Transverse colon (tissue), 4 donors: ENCODE measurements around the gene ZNF160. TPM values are rescaled to one million over a fixed set of nuclear protein-coding genes. Genes with fewer than 3 reads are reported as not detected.

ENCODE experiments used
- DNase-seq: peaks from one replicate; pipeline ENCODE4 v3.0.0-alpha.2; 2019
- H3K27ac ChIP-seq, 4 donors: fragments of 200-600 bp; sonication (generic); 2 replicates each; pipeline ENCODE4 v1.5.1; 2016 to 2018; ENCODE audit warnings: inconsistent platforms in 4 of 4
- H3K27me3 ChIP-seq: fragments of 200-600 bp; sonication (generic); 2 replicates; pipeline ENCODE4 v1.5.1; 2017; ENCODE audit warnings: inconsistent platforms
- H3K36me3 ChIP-seq, 4 donors: fragments of 200-600 bp; sonication (generic); 2 replicates each; pipeline ENCODE4 v1.5.1; 2017 to 2019; ENCODE audit warnings: inconsistent platforms in 4 of 4
- H3K4me1 ChIP-seq, 4 donors: fragments of 200-600 bp; sonication (generic); 2 replicates each; pipeline ENCODE4 v1.5.1; 2017 to 2020; ENCODE audit warnings: inconsistent platforms in 4 of 4
- H3K4me3 ChIP-seq, 4 donors: fragments of 200-600 bp; sonication (generic); 1 replicate in 1 of 4; 2 replicates in 3 of 4; pipeline versions ENCODE4 v1.5.1 to v1.6.1; 2017 to 2019; ENCODE audit warnings: inconsistent platforms in 4 of 4
- H3K9me3 ChIP-seq, 2 donors: fragments of 200-600 bp; sonication (generic); 2 replicates each; pipeline ENCODE4 v1.5.1; 2017 to 2019; ENCODE audit warnings: inconsistent platforms in 2 of 2
- EP300 ChIP-seq: sonication (generic); formaldehyde crosslinking; IDR thresholded peaks from one replicate; pipeline ENCODE4 v1.6.1; 2017; ENCODE audit warnings: antibody characterized with exemption, low read depth
- POLR2A ChIP-seq: fragments of 450-650 bp; IDR thresholded peaks from one replicate; pipeline ENCODE4 v1.6.1; 2016; ENCODE audit warnings: antibody characterized with exemption, mild to moderate bottlenecking, moderate library complexity
- POLR2AphosphoS5 ChIP-seq, 3 donors: sonication (generic); formaldehyde crosslinking; IDR thresholded peaks; one replicate each; pipeline ENCODE4 v1.6.1; 2016; ENCODE audit warnings: antibody characterized with exemption in 3 of 3
- WGBS, 2 donors: methylation state at CpG; one replicate each; pipeline ENCODE4 v1.1.5; 2018; ENCODE audit warnings: low coverage in 1 of 2; 5-methylcytosine and 5-hydroxymethylcytosine counted together
- in situ Hi-C, 4 donors: fragments of 200-750 bp; cut with MboI; loops; one replicate each; pipeline versions ENCODE4 v1.15.0 to v1.15.1; 2017; ENCODE audit warnings: low sequenced_read_pairs in 3 of 4, low pct_ligation_motif_present in 1 of 4, low pct_unique_long_range_greater_than_20kb in 1 of 4
- intact Hi-C: fragments of 100-400 bp; cut with DNase I; formaldehyde crosslinking; loops from one replicate; pipeline ENCODE4 v1.15.1; 2023; ENCODE audit warnings: low total_unique reads
- total RNA-seq, 4 donors: library from RNA; depleted of rRNA; stranded (reverse); fragments of >200 nt; gene quantifications; one replicate each; pipeline ENCODE4 v1.1.0, GENCODE V29; 2016
- TF ChIP-seq, protein P1 (sequence below), 5 experiments: fragments of 200-600 bp in 3 of 5; fragments of 450-650 bp in 2 of 5; sonication (generic) in 3 of 5; IDR thresholded peaks; 1 replicate in 2 of 5; 2 replicates in 3 of 5; pipeline ENCODE4 v1.5.1; 2016 to 2017; ENCODE audit warnings: antibody characterized with exemption in 5 of 5, inconsistent platforms in 3 of 5, mild to moderate bottlenecking in 2 of 5, moderate library complexity in 1 of 5

Gene ZNF160
- total RNA-seq, 4 donors from 2014 or later = 23.9 to 47.0 (median 33.6) TPM

GRCh38 chr19:53123400-53123799 lies 20.2 kb upstream of the ZNF160 start:
- no peak overlapping the region for H3K4me3 ChIP-seq
- in situ Hi-C loops = no loop called here
- H3K4me1 ChIP-seq = no peaks in the 10 kb centered on the region
- no peak for DNase-seq
- peaks cover 0 to 2% of the 10 kb centered on the region in 2 donors for H3K9me3 ChIP-seq
- H3K27ac ChIP-seq = no peak overlapping the region
- H3K27me3 ChIP-seq = no peaks in the 10 kb centered on the region
- TF ChIP-seq, protein P1, sequence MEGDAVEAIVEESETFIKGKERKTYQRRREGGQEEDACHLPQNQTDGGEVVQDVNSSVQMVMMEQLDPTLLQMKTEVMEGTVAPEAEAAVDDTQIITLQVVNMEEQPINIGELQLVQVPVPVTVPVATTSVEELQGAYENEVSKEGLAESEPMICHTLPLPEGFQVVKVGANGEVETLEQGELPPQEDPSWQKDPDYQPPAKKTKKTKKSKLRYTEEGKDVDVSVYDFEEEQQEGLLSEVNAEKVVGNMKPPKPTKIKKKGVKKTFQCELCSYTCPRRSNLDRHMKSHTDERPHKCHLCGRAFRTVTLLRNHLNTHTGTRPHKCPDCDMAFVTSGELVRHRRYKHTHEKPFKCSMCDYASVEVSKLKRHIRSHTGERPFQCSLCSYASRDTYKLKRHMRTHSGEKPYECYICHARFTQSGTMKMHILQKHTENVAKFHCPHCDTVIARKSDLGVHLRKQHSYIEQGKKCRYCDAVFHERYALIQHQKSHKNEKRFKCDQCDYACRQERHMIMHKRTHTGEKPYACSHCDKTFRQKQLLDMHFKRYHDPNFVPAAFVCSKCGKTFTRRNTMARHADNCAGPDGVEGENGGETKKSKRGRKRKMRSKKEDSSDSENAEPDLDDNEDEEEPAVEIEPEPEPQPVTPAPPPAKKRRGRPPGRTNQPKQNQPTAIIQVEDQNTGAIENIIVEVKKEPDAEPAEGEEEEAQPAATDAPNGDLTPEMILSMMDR (IDR thresholded peaks at IDR 0.05) = no peak
- TF ChIP-seq POLR2A (no peak), EP300 (no peak), POLR2AphosphoS5 (IDR thresholded peaks at IDR 0.05) (no peak)
- H3K36me3 ChIP-seq = no peaks in the 10 kb centered on the region
- intact Hi-C loops = no loop called here
- WGBS, 2 donors = 82 to 92% methylated on average over 6 to 7 of the region's 7 CpGs

- in situ Hi-C loops = no loop called here
Observed at GRCh38 chr19:53112286-53112685, 9.1 kb upstream of the ZNF160 start.

DNA sequence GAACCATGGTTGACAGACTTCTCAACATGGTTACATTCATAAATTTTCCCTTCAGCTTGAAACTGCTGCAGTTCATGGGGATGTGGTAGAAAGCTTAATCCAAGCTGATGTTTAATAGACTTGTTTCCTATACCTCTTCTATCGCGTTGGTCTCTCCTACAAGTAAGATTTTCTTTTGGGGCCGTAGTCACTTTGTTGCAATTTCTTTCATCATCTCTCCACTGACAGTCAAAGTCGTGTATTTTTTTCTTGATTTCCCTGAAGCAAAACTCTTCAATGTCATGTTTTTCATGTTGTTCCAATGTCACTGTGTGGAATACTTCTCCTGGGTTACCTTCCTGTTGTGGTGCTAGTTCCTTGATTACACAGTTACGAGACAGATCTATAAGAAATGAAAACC lies 6.3 kb upstream of the ZNF160 start:
- intact Hi-C loops (no loop called here), in situ Hi-C loops (no loop called here)
- 91 to 94% methylated on average over 5 of the region's 5 CpGs for WGBS, 2 donors
- Histone ChIP-seq H3K4me1 (no peaks in the 10 kb centered on the region), H3K36me3 (peaks cover 0 to 30% (median 14%) of the 10 kb centered on the region in 4 donors), H3K27ac (no peak overlapping the region), H3K4me3 (no peak overlapping the region), H3K27me3 (no peaks in the 10 kb centered on the region), H3K9me3 (peaks cover 6 to 13% of the 10 kb centered on the region in 2 donors)
- TF ChIP-seq, protein P1 (IDR thresholded peaks at IDR 0.05) = no peak
- TF ChIP-seq POLR2A = no peak
- TF ChIP-seq POLR2AphosphoS5 (IDR thresholded peaks at IDR 0.05) = no peak
- no peak for TF ChIP-seq EP300
- DNase-seq = no peak

More at GRCh38 chr19:53112286-53112685, 9.1 kb upstream of the ZNF160 start:
- H3K27ac ChIP-seq = no peak overlapping the region
- H3K36me3 ChIP-seq = peaks cover 0 to 56% (median 28%) of the 10 kb centered on the region in 4 donors
- H3K9me3 ChIP-seq = peaks cover 13 to 18% of the 10 kb centered on the region in 2 donors
- intact Hi-C loops = no loop called here
- H3K4me1 ChIP-seq = no peaks in the 10 kb centered on the region
- H3K27me3 ChIP-seq = no peaks in the 10 kb centered on the region
- H3K4me3 ChIP-seq = no peak overlapping the region
- no peak for DNase-seq
- TF ChIP-seq, protein P1 (IDR thresholded peaks at IDR 0.05) = no peak
- no peak for TF ChIP-seq POLR2AphosphoS5 (IDR thresholded peaks at IDR 0.05)
- no peak for TF ChIP-seq POLR2A
- TF ChIP-seq EP300 = no peak
- 70 to 97% methylated on average over 1 to 2 of the region's 2 CpGs for WGBS, 2 donors

- H3K27ac ChIP-seq = peak overlapping the region; percentile 84 to 98 (median 96)
- TF ChIP-seq EP300 (no peak), POLR2AphosphoS5 (IDR thresholded peaks at IDR 0.05) (no peak), POLR2A (no peak)
- TF ChIP-seq, protein P1 (IDR thresholded peaks at IDR 0.05) = no peak
- H3K36me3 ChIP-seq = peaks cover 0 to 11% (median 0%) of the 10 kb centered on the region in 4 donors
- H3K4me1 ChIP-seq = peaks cover 9 to 24% (median 14%) of the 10 kb centered on the region in 4 donors
- 1% methylated on average over 28 of the region's 33 CpGs; no CpG with 5 or more reads in 1 of the 2 donors for WGBS, 2 donors
- intact Hi-C loops = no loop called here
- peak overlapping the region; percentile 62 to 99 (median 94) for H3K4me3 ChIP-seq
- no peaks in the 10 kb centered on the region for H3K27me3 ChIP-seq
- DNase-seq = peak; percentile 19
- H3K9me3 ChIP-seq = no peaks in the 10 kb centered on the region
- in situ Hi-C loops = no loop called here
Observed at GRCh38 chr19:53102756-53103233, 427 bp downstream of the ZNF160 start.
